HG02885 (cell line): ENCODE measurements around the gene MYO1D.
"Not testable (repeated sequence)": the region's sequence is repeated elsewhere in the genome, so short reads cannot be mapped to it uniquely, and the experiment has no call there.

Experiments
- ATAC-seq: cut with Tn5 transposase; IDR thresholded peaks from one replicate; pipeline ENCODE4 v1.9.1; 2021; ENCODE audit warnings: mild to moderate bottlenecking; ENCODE audit not compliant: unreplicated experiment, poor library complexity

MYO1D gene

DNA sequence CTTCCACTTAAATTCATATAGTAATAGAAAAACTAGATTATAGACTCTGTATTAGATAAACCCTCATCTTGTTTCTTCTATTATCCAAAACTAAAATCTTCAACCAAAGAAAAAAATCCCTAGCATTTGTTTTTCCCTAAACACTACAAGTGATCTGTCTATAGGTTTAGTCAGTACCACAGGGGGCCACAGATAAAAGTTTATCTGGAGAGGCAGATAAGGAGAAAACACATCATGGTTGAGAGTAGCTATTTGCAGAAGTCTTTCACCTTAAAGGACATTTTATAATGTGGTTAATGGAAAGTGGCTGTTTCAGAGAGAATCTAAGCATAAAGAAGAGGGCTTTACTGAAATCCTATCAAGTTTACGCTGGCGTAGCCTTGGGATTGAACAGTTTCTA lies 230.0 kb downstream of the MYO1D start:
- no peak for ATAC-seq

DNA sequence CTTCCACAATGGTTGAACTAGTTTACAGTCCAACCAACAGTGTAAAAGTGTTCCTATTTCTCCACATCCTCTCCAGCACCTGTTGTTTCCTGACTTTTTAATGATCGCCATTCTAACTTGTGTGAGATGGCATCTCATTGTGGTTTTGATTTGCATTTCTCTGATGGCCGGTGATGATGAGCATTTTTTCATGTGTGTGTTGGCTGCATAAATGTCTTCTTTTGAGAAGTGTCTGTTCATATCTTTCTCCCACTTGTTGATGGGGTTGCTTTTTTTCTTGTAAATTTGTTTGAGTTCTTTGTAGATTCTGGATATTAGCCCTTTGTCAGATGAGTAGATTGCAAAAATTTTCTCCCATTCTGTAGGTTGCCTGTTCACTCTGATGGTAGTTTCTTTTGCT lies 235.4 kb downstream of the MYO1D start:
- ATAC-seq = not testable (repeated sequence)

DNA sequence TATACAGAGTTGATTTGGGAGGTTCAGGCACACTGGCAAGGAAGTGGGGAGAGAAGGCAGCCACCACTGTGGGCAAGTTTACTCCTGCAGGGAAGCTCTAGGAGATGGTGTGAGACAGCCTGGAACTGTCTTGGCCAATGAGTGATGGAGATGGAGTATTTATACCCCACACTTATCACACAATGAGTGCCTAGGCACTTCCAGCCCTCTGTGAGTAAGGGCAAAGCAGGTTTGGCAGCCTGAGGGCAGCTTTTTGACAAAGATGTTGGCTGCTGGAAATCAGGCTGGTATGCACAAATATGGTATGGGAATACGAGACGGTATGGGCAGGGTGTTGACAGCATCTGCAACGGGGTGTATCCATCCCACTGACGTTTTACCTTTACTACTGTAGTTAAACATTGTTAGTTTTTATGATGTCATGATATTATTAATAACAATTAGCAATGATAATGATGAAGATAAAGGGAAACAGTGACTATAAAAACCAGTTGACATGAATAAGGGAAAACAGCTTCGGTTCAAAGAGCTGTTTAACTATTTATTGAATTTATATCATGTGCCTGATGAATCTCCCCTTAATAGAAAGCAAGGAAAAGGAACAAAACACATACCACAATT lies 240.2 kb downstream of the MYO1D start:
- no peak for ATAC-seq

DNA sequence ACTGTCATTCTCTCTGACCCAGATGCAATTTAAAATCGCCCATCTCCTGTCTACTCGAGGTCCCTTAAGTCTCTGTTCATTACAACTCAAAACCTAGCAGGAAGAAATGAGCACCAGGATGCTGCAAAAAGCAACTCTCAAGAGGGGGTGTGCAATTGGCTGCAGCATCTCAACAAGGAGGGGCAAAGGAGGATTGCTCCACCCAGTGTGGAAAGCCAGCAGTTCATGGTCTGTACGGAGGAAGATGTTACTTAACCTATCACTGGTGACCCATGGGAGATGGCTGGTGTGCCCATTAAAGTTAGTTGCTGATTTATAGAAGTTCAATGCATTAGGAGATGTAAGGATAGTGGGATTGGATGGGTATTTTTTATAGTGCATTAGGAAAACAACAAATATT lies 242.8 kb downstream of the MYO1D start:
- ATAC-seq = no peak

DNA sequence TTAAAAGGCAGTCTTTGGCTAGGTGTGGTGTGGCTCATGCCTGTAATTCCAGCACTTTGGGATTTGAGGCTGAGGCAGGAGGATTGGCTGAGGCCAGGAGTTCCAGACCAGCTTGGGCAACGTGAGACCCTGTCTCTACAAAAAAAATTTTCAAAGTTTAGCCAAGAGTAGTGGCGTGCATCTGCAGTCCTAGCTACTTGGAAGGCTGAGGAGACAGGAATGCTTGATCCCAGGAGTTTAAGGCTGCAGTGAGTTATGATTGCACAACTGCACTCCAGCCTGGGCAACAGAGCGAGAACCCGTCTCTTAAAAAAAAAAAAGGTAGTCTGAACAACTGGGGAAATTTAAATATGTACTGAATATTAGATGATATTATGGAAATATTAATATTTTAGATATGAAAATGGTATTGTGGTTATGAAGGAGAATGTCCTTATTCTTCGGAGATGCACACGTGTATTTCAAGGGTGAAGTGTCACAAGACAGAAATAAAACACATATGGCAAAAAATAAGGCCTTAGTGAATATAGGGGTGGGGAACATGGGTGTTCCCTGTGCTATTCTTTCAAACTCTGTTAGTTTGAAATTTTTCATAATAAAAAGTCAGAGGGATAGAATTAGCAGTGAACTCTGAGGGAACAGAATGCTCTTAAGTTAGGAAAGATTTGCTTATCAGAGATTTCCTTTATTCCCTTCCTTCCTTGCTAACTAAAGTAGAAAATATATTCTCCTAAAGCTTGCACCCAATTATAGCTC lies 245.4 kb downstream of the MYO1D start:
- ATAC-seq = no peak

DNA sequence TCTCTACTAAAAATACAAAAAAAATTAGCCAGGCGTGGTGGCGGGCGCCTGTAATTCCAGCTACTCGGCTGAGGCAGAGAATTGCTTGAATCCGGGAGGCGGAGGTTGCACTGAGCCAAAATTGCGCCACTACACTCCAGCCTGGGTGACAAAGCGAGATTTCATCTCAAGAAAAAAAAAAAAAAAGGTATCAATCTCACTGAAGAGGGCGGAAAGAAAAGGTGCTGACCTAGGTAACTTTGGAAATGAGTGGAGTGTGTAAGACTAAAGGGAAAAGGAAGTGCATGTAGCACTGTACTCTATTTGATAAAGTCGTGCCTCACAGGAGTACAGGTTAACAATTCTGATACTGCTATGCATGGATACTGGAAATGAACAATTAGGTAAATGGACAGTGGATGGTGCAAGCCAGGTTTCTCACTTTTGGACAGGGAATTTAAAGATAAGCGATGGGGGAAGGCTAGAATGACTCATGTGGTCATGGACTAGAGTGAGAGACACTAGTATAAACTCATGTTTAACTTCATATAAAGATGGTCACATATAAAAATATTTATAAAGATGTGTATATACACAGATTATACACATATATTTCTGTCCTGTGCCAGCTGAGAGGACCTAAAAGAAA lies 247.2 kb downstream of the MYO1D start:
- ATAC-seq = no peak

DNA sequence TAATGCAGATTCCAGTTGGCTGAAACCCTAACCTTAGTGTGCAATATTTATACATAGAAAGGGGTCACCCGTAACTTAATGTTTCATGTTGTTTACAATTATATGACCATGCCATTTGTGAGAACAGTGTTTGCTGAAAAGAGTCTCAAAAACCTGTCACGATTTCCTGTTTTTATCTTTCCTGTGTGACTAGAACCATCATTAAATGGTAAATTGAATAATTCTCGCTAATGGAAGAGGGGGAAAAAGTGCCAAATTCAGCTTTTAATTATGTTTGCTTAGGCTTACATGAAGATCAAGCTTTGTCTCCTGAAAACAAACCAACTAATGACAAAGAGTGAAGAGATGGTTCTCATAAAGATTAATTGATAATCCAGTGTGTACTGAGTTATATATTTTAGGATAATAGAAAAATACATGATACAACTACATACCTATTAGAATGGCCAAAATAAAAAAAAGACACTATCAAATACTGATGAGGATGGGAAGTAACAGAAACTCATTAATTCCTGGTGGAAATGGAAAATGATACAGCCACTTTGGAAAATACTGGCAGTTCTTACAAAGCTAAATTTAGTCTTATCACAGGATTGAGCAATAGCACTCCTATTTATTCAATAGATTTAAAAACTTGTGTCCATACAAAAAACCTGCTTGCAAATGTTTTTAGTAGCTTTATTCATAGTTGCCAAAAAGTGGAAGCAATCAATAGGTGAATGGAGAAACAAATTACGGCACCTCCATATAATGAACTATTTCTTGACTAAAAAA lies 248.5 kb downstream of the MYO1D start:
- no peak for ATAC-seq

DNA sequence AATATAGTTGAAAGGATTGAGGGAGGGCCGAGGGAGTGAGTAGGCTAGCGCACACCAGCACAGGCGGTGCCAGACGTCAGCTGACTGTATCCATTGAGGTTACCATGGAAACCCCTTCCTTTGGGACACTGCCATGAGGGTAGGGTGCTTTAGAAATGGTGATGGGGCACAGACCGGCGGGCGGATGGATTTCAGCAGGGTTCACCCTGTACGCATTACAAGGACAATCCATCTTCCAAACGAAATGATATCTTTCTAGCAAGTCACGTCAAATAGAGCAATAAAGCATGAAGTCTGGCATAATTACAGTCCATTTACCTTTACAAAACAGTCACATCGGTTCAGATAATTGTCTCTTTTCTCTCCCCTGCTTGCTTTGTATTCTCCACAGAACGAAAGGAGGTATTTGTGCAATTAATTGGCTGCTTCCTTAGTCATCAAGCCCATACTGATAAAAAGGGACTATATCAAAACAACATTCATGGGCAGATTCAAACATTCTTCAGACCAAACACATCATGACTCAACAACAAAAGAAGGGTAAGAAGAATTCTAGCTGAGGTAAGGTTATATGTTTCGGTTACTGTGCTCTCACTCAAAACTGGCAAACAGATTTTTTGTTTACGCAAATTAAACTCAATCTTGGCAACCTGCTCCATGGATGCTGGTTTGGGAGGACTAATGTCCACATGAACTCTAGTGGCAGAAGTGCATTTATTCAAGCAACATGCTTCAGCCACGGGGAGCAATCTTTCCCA lies 249.5 kb downstream of the MYO1D start:
- no peak for ATAC-seq

DNA sequence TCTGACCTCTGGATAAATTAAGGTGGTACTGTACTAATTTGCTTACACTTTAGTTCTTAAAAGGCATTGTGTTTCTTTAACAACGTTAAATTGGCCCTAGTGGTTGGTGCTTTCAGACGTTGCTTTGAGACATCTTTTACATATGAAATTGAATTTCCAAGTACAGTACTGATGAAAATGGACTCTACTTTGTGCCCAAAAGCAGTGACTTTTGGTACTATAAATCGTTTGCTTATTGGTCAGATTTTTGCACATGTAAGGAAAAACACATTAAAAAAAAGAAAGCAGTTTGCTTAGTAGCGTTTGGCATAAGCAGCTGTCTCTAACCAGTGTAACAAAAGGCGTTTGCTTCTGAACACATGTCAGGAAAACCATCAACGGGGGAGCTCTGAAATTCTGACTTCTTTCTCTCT lies 250.5 kb downstream of the MYO1D start:
- ATAC-seq = no peak

DNA sequence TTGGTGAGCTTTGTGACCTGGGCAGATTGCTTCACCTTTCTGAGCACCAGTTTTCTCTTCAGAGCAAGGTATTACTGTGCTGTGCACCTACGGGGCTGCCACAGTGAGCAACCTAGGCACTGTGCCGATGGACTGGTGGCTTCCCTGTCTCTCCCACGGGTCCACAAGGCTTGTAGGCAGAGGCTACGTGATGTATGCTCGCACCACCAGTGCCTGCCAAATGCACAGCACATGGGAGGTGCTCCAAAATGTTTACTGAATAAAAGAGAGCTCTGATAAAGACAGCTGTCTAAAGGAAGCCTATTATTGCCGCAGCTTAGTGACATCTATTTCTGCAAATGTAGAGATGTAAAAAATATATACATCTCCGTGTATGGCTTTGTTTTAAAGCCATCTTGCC lies 251.0 kb downstream of the MYO1D start:
- ATAC-seq = no peak

DNA sequence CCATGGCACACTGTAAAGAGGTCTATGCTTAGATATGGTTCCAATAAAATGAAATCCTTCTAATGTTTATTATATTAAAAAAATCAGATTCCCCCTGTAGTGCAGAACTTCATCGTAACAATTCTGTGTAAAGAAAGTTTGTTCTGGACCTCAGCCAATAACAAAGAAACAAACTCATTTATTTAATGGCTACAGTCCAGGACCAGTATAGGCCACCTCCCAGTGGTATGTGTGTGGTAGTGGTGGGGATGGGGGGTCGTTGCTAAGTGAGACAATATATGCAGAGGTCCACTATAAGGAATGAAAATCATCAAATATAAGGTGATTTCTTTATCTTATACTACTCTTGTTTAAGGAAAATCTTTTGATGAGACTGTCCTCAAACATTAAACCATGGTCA lies 253.7 kb downstream of the MYO1D start:
- no peak for ATAC-seq

DNA sequence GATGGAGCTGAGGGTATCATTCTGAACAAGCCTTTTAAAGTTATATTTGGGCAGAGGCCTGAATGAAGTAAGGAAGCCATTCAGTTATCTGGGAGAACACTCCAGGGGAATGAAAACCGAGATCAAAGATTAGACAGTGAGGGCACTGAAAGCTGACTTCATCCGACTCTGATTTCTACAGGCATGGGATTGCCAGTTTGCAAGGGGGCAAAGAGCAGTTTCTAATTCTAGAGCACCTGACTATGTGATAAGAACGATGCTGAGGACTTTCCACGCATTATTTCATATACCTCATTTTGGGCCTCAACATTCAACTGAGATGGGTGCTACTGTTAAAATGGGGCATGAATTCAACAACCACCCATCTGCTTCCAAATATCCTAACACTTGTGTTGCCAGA lies 254.4 kb downstream of the MYO1D start:
- no peak for ATAC-seq

DNA sequence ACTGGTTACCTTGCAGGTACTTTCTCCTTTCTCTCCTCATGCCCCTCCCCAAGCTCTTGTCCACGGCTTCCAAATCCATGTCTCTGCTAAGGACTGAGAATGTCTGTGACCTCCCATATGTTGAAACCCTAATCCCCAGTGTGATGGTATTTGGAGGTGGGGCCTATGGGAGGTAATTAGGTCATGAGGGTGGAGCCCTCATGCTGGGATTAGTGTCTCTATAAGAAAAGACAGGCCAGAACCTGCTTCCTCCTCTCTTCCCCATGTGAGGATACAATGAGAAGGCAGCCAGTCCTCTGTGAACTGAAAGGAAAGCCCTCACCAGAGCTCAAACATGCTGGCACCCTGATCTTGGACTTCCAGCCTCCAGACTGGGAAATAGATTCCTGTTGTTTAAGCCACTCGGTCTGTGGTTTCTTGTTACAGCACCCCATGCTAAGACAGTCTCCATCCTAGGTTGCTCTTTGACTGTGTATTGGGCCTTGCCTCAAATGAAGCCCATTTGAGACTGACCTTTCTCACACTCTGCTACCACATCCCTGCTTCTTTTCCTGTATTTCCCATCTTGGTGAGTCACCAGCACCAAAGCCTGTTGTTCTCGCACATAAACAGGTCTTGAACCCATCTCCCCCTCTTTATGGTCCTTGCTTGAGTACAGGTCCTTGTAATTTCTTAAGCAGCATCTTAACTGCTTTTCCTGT lies 255.2 kb downstream of the MYO1D start:
- ATAC-seq = no peak

DNA sequence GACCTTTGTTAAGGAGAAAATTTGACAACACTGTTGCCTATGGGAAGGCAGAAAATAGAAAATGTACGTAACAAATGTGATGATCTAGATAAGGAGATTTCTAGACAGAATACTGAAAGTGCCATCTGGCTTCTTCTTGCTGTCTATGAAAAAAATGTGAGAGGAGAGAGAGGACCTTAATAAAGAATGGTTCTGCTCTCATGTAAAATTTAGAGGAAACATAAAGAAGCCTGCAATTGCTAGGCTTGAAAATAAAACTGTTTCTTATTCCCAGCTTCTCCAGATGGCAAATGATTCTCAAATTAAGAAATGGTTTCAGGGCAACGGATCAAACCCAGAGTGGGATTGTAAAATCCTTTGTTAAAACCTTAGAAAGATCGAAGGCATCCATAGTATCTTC lies 261.6 kb downstream of the MYO1D start:
- no peak for ATAC-seq

DNA sequence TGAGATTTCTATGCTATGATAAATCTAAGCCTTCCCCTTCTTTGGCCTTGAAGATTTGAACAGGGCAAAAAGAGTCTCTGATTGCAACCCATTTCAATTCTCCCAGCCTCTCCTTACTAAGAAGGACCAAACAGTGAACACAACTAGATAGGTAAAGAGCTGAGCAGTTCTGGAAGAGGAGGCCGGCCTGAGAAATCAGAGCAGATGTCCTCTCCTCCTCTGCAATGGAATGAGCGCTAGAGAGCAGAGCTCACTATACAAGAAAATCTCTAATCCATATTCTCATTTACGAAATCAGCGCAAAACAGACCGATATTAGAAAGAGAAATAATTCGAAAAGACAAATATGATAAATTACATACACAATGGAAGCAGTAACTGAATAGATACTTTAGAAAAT lies 266.0 kb downstream of the MYO1D start:
- no peak for ATAC-seq

DNA sequence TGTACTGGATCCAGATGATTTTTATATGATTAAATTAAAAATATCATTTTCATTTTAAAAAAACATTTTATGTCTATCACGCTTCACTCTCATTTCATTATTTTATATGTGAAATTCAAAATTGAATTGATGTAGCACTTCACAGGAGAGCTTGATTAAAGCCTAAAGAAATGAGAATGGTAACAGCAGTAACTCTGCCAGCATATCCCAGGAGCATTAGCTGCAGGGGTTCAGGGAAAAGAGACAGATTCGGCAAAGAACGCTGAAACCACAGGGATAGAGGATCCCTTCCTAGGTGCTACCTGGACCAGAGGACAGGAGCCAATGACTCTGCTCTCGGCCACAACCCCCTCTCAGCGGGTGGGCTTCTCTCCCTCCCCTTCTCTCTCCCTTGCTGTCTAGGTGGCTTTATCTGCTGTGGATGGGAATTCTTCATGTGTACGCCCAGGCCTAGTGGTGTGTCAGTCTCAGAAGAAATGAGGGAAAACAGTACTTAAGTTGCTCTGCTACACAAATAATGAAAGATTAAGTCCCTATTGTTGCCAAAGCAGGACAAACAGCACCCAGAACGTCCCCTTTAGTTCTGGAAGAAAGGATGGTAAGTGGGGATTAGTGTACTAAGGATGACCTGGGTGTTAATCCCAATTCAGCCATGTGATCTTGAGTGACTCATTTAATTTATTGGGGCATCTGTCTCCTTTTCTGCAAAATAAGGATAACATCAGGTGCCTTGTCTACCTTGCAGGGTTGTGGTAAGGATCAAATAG lies 266.9 kb downstream of the MYO1D start:
- ATAC-seq = no peak

DNA sequence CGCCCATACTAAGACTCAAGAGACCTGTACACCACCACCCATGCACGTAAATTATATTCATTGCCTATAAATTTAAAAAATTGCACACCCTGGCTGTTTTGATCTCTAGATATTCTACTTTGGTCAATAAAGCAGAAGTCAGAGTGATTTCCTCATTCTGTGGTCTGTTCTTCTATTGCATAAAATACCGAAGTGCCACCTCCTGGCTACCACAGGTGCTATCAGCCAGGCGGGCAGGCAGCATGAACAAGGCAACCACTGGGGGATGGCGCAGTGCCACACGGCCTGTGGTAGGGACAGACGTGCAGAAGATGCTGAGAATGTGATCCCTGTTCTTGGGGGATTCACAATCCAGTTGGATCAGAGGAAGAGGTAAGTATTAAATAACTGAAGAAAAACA lies 267.8 kb downstream of the MYO1D start:
- ATAC-seq = peak; percentile 51

DNA sequence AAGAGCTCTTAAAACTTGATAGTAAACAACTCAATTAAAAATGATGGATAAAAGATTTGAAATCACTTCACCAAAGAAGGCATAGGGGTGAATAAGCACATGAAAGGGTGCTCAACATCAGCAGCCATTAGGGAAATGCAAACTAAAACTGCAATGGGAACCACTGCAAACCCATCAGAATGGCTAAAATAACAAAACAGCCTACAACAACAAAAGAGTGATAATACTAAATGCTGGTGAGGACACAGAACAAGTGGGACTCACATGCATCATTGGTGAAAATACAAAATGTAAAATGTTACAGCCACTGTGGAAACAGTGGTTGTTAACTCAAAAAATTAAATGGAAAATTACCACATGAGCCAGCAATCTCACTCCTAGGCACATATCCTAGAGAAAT lies 268.7 kb downstream of the MYO1D start:
- ATAC-seq = no peak

DNA sequence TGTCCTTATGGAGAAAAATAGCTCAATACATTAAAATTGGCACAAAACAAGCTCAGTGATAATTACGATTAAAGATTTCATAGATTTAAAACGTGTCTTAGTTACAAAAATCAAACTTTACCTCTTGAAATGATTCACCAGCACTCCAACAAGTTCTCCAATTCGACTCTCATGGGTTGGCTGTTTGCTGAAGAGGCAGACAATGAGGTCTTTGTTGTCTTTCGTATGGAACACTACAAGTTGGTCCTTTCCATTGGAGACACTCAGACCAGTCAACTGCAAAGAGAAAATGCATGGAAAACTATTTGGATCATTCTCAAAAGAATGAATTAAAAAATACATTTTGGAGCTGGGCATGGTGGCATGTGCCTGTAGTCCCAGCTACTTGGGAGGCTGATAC lies 272.0 kb downstream of the MYO1D start:
- ATAC-seq = no peak
